Smooth muscle cell (in vitro differentiated cells): ENCODE results near the gene KANSL1L. TPM values are rescaled to one million over a fixed set of nuclear protein-coding genes. Genes with fewer than 3 reads are reported as not detected.

ENCODE experiments used
- DNase-seq: peaks from one replicate; lab custom pipeline; 2025; ENCODE audit not compliant: unreplicated experiment; lab: John Stamatoyannopoulos, UW
- H2AFZ ChIP-seq: fragments of 200-600 bp; sonication (generic); 2 replicates; pipeline ENCODE4 v1.6.0; 2016; ENCODE audit warnings: antibody characterized with exemption, low read depth, mild to moderate bottlenecking
- H3F3A ChIP-seq: fragments of 200-600 bp; sonication (generic); 2 replicates; pipeline ENCODE4 v1.6.0; 2017; ENCODE audit warnings: antibody characterized with exemption, low read depth
- H3K27ac ChIP-seq: fragments of 200-600 bp; sonication (generic); 2 replicates; pipeline ENCODE4 v1.5.1; 2016; ENCODE audit warnings: low read depth, mild to moderate bottlenecking
- H3K27me3 ChIP-seq: fragments of 200-600 bp; sonication (generic); 2 replicates; pipeline ENCODE4 v1.6.1; 2016; ENCODE audit warnings: low read depth, mild to moderate bottlenecking
- H3K36me3 ChIP-seq: fragments of 200-600 bp; sonication (generic); 2 replicates; pipeline ENCODE4 v1.5.1; 2016; ENCODE audit warnings: low read depth
- H3K4me1 ChIP-seq: fragments of 200-600 bp; sonication (generic); 2 replicates; pipeline ENCODE4 v1.5.1; 2016; ENCODE audit warnings: low read depth
- H3K4me2 ChIP-seq: fragments of 200-600 bp; sonication (generic); 2 replicates; pipeline ENCODE4 v1.6.0; 2016; ENCODE audit warnings: mild to moderate bottlenecking
- H3K4me3 ChIP-seq: fragments of 200-600 bp; sonication (generic); 2 replicates; pipeline ENCODE4 v1.5.1; 2016; ENCODE audit warnings: mild to moderate bottlenecking
- H3K79me2 ChIP-seq: fragments of 200-600 bp; sonication (generic); 2 replicates; pipeline ENCODE4 v1.6.0; 2016; ENCODE audit warnings: low read depth, mild to moderate bottlenecking
- H3K9ac ChIP-seq: fragments of 200-600 bp; sonication (generic); 2 replicates; pipeline ENCODE4 v1.6.0; 2016; ENCODE audit warnings: low read depth
- H3K9me3 ChIP-seq: fragments of 200-600 bp; sonication (generic); replicated peaks from 2 replicates; pipeline ENCODE4 v1.5.1; 2016; ENCODE audit warnings: low read depth
- H4K20me1 ChIP-seq: fragments of 200-600 bp; sonication (generic); 2 replicates; pipeline ENCODE4 v1.6.0; 2016; ENCODE audit warnings: low read depth
- CTCF ChIP-seq: fragments of 200-600 bp; sonication (generic); IDR thresholded peaks from 2 replicates; pipeline ENCODE4 v1.5.1; 2017; ENCODE audit warnings: borderline replicate concordance, mild to moderate bottlenecking, antibody characterized with exemption; ENCODE audit not compliant: insufficient read depth, poor library complexity, severe bottlenecking
- WGBS: methylation state at CpG from one replicate; pipeline ENCODE4 v1.1.7; 2016; ENCODE audit warnings: low lambda C conversion rate; 5-methylcytosine and 5-hydroxymethylcytosine counted together
- polyA plus RNA-seq: library from polyadenylated mRNA; unstranded; fragments of >200 nt; fragmentation: Nextera tagmentation; extraction: Ambion mirVana; gene quantifications from 2 replicates; pipeline ENCODE4 v1.2.1, GENCODE V29; 2016
- total RNA-seq: library from RNA; depleted of rRNA; stranded (reverse); fragments of >200 nt; gene quantifications from 2 replicates; pipeline ENCODE4 v1.2.3, GENCODE V29; 2014

The KANSL1L gene
- total and polyA plus RNA-seq, 2 experiments from 2014 or later = 3.6 to 27.0 TPM

GRCh38 chr2:210169516-210170195 lies 1.6 kb downstream of the KANSL1L start:
- Histone ChIP-seq H3K4me2 (peak overlapping the region; percentile 81), H3K27ac (peak overlapping the region; percentile 94), H3K4me3 (peak overlapping the region; percentile 82), H3K9ac (peak overlapping the region; percentile 91), H3K79me2 (peaks cover 46% of the 10 kb centered on the region), H3K36me3 (no peaks in the 10 kb centered on the region), H3K9me3 (no peaks in the 10 kb centered on the region), H4K20me1 (no peaks in the 10 kb centered on the region), H3F3A (peaks cover 14% of the 10 kb centered on the region), H2AFZ (peak overlapping the region; percentile 4), H3K27me3 (no peaks in the 10 kb centered on the region), H3K4me1 (peaks cover 37% of the 10 kb centered on the region)
- TF ChIP-seq CTCF = no peak
- no peak for DNase-seq
- 24% methylated on average over 6 of the region's 6 CpGs for WGBS

- Histone ChIP-seq H3K4me3 (no peak overlapping the region), H3K9me3 (no peaks in the 10 kb centered on the region), H3K4me1 (peaks cover 32% of the 10 kb centered on the region), H3K27me3 (no peaks in the 10 kb centered on the region), H3K36me3 (no peaks in the 10 kb centered on the region), H3F3A (peaks cover 11% of the 10 kb centered on the region), H2AFZ (no peak overlapping the region), H3K27ac (no peak overlapping the region), H3K9ac (no peak overlapping the region), H3K79me2 (peaks cover 69% of the 10 kb centered on the region), H4K20me1 (peaks cover 5% of the 10 kb centered on the region), H3K4me2 (peak overlapping the region; percentile 81)
- WGBS = 51% methylated on average over 1 of the region's 1 CpG
- no peak for TF ChIP-seq CTCF
- DNase-seq = no peak
These were observed 4.0 kb downstream of the KANSL1L start for GRCh38 chr2:210167227-210167626.

GRCh38 chr2:210162466-210163124 lies 8.6 kb downstream of the KANSL1L start:
- no peak overlapping the region for H3K27ac ChIP-seq
- H4K20me1 ChIP-seq = peaks cover 15% of the 10 kb centered on the region
- no peaks in the 10 kb centered on the region for H3K9me3 ChIP-seq
- peaks cover 71% of the 10 kb centered on the region for H3K79me2 ChIP-seq
- H3K9ac ChIP-seq = no peak overlapping the region
- H3K4me1 ChIP-seq = peaks cover 11% of the 10 kb centered on the region
- no peak overlapping the region for H3K4me2 ChIP-seq
- H2AFZ ChIP-seq = no peak overlapping the region
- TF ChIP-seq CTCF = no peak
- no peak for DNase-seq
- no peaks in the 10 kb centered on the region for H3K36me3 ChIP-seq
- no peaks in the 10 kb centered on the region for H3K27me3 ChIP-seq
- H3F3A ChIP-seq = no peaks in the 10 kb centered on the region
- 60% methylated on average over 6 of the region's 6 CpGs for WGBS
- no peak overlapping the region for H3K4me3 ChIP-seq

GRCh38 chr2:210159059-210159458 lies 12.2 kb downstream of the KANSL1L start:
- H4K20me1 ChIP-seq = peaks cover 31% of the 10 kb centered on the region
- no peaks in the 10 kb centered on the region for H3K27me3 ChIP-seq
- H3K9ac ChIP-seq = no peak overlapping the region
- 98% methylated on average over 3 of the region's 3 CpGs for WGBS
- no peaks in the 10 kb centered on the region for H3F3A ChIP-seq
- no peak overlapping the region for H3K4me3 ChIP-seq
- DNase-seq = no peak
- peaks cover 60% of the 10 kb centered on the region for H3K79me2 ChIP-seq
- no peak overlapping the region for H3K4me2 ChIP-seq
- TF ChIP-seq CTCF = no peak
- H3K9me3 ChIP-seq = no peaks in the 10 kb centered on the region
- H2AFZ ChIP-seq = no peak overlapping the region
- H3K36me3 ChIP-seq = peaks cover 4% of the 10 kb centered on the region
- no peaks in the 10 kb centered on the region for H3K4me1 ChIP-seq
- H3K27ac ChIP-seq = no peak overlapping the region
